ENCODE results near the gene LMTK2.

LMTK2 gene

GRCh38 chr7:98242934-98243333 is 136.3 kb downstream of the LMTK2 start:
- FAIRE-seq (peak; percentile 80), DNase-seq (ENCODE audit: insufficient read length, low spot score) (no peak)
- TF ChIP-seq POLR2AphosphoS5 (IDR thresholded peaks at IDR 0.05; ENCODE audit: low read depth, low read length) (no peak), POLR2A (IDR thresholded peaks at IDR 0.05; ENCODE audit: low read depth, low read length) (no peak), TAF1 (IDR thresholded peaks at IDR 0.05; ENCODE audit: low read depth, low read length) (no peak), POU2F2 (IDR thresholded peaks at IDR 0.05; ENCODE audit: low read depth, low read length) (no peak), SPI1 (IDR thresholded peaks at IDR 0.05; ENCODE audit: low read depth, low read length) (no peak)

- no peak for FAIRE-seq
- DNase-seq (ENCODE audit: insufficient read length, low spot score): no peak
These were observed 138.2 kb downstream of the LMTK2 start for GRCh38 chr7:98244871-98245270.

DNA sequence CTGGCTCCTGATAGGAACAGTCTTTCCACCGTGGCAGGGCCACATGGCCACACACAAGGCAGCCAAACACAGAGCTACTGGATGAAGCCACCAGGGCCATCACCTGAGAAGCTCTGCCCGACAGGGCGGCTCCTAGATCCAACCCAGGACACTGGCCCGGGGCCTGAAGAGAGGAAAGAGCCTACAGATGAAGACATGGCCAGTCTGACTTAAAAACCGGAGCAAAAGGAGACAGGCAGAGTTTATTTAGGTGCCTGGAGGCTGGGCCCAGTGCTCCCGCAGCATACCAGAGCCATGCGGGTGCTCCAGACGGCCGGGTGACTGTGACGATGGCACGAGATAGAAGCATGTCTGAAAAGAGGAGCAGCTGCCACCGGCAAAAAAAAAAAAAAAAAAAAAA is 141.5 kb downstream of the LMTK2 start:
- DNase-seq (ENCODE audit: insufficient read length, low spot score): no peak
- TF ChIP-seq SPI1 (IDR thresholded peaks at IDR 0.05; ENCODE audit: low read depth, low read length): no peak

More at GRCh38 chr7:98244871-98245270, 138.2 kb downstream of the LMTK2 start:
- TF ChIP-seq POU2F2 (IDR thresholded peaks at IDR 0.05; ENCODE audit: low read depth, low read length) (no peak), SPI1 (IDR thresholded peaks at IDR 0.05; ENCODE audit: low read depth, low read length) (no peak), POLR2AphosphoS5 (IDR thresholded peaks at IDR 0.05; ENCODE audit: low read depth, low read length) (no peak), PAX5 (IDR thresholded peaks at IDR 0.05; ENCODE audit: insufficient read depth, low read length, severe bottlenecking) (no peak), POLR2A (IDR thresholded peaks at IDR 0.05; ENCODE audit: low read depth, low read length) (no peak), TAF1 (IDR thresholded peaks at IDR 0.05; ENCODE audit: low read depth, low read length) (no peak)

GRCh38 chr7:98249106-98249505 is 142.4 kb downstream of the LMTK2 start:
- FAIRE-seq: no peak
- TF ChIP-seq SPI1 (IDR thresholded peaks at IDR 0.05; ENCODE audit: low read depth, low read length) (0 out of 2 replicates have a peak, but pooled peaks have one; percentile 25), POU2F2 (IDR thresholded peaks at IDR 0.05; ENCODE audit: low read depth, low read length) (no peak)
- no peak for DNase-seq (ENCODE audit: insufficient read length, low spot score)

More for the DNA sequence above, 141.5 kb downstream of the LMTK2 start:
- FAIRE-seq: no peak

- TF ChIP-seq TAF1 (IDR thresholded peaks at IDR 0.05; ENCODE audit: low read depth, low read length) (peak; percentile 30; the same call in 1 of the 2 replicates), PAX5 (IDR thresholded peaks at IDR 0.05; ENCODE audit: insufficient read depth, low read length, severe bottlenecking) (no peak), SPI1 (IDR thresholded peaks at IDR 0.05; ENCODE audit: low read depth, low read length) (no peak), POU2F2 (IDR thresholded peaks at IDR 0.05; ENCODE audit: low read depth, low read length) (no peak)
- FAIRE-seq: peak; percentile 60
These were observed 144.1 kb downstream of the LMTK2 start for GRCh38 chr7:98250789-98251188.

GRCh38 chr7:98251231-98251600 is 144.6 kb downstream of the LMTK2 start:
- DNase-seq (ENCODE audit: insufficient read length, low spot score) (no peak), FAIRE-seq (peak; percentile 5)

More at GRCh38 chr7:98250789-98251188, 144.1 kb downstream of the LMTK2 start:
- DNase-seq (ENCODE audit: insufficient read length, low spot score): no peak

GRCh38 chr7:98251601-98252424 is 145.2 kb downstream of the LMTK2 start, which contains the start of gene TECPR1:
Gene TECPR1, minus strand, starts transcription at chr7:98252232. Its CDS starts 6,086 bp downstream, at chr7:98246146.
- FAIRE-seq: peak; percentile 98
- no peak for TF ChIP-seq SPI1 (IDR thresholded peaks at IDR 0.05; ENCODE audit: low read depth, low read length)
- no peak for TF ChIP-seq POLR2A (IDR thresholded peaks at IDR 0.05; ENCODE audit: low read depth, low read length)
- TF ChIP-seq TAF1 (IDR thresholded peaks at IDR 0.05; ENCODE audit: low read depth, low read length): no peak
- TF ChIP-seq PAX5 (IDR thresholded peaks at IDR 0.05; ENCODE audit: insufficient read depth, low read length, severe bottlenecking): no peak
- no peak for TF ChIP-seq POLR2AphosphoS5 (IDR thresholded peaks at IDR 0.05; ENCODE audit: low read depth, low read length)
- no peak for TF ChIP-seq POU2F2 (IDR thresholded peaks at IDR 0.05; ENCODE audit: low read depth, low read length)
- peak; percentile 100 for DNase-seq (ENCODE audit: insufficient read length, low spot score)

More at GRCh38 chr7:98251231-98251600, 144.6 kb downstream of the LMTK2 start:
- no peak for TF ChIP-seq TAF1 (IDR thresholded peaks at IDR 0.05; ENCODE audit: low read depth, low read length)
- TF ChIP-seq SPI1 (IDR thresholded peaks at IDR 0.05; ENCODE audit: low read depth, low read length): no peak
- no peak for TF ChIP-seq POU2F2 (IDR thresholded peaks at IDR 0.05; ENCODE audit: low read depth, low read length)
- TF ChIP-seq PAX5 (IDR thresholded peaks at IDR 0.05; ENCODE audit: insufficient read depth, low read length, severe bottlenecking): no peak
- no peak for TF ChIP-seq POLR2AphosphoS5 (IDR thresholded peaks at IDR 0.05; ENCODE audit: low read depth, low read length)
- no peak for TF ChIP-seq POLR2A (IDR thresholded peaks at IDR 0.05; ENCODE audit: low read depth, low read length)

GRCh38 chr7:98252425-98253054 is 145.9 kb downstream of the LMTK2 start:
- DNase-seq (ENCODE audit: insufficient read length, low spot score) (no peak), FAIRE-seq (no peak)
- TF ChIP-seq PAX5 (IDR thresholded peaks at IDR 0.05; ENCODE audit: insufficient read depth, low read length, severe bottlenecking): no peak
- TF ChIP-seq SPI1 (IDR thresholded peaks at IDR 0.05; ENCODE audit: low read depth, low read length): no peak
- TF ChIP-seq POLR2A (IDR thresholded peaks at IDR 0.05; ENCODE audit: low read depth, low read length): no peak
- TF ChIP-seq POLR2AphosphoS5 (IDR thresholded peaks at IDR 0.05; ENCODE audit: low read depth, low read length): no peak
- TF ChIP-seq POU2F2 (IDR thresholded peaks at IDR 0.05; ENCODE audit: low read depth, low read length): no peak
- TF ChIP-seq TAF1 (IDR thresholded peaks at IDR 0.05; ENCODE audit: low read depth, low read length): no peak

DNA sequence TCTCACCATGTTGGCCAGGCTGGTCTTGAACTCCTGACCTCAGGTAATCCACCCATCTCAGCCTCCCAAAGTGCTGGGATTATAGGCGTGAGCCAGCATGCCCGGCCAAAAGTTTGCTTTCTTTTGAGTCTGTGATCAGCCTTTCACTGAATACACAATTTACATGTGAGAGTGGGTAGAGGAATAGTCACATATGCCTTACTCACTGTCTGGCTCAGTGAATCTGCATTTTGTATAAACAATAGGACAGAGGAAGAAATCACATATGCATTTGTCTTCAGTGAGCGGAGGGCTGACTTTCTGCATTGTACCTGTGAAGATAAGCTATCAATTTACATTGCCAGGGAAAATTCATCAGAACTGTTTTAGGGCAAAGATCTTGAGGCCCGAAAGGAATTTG is 147.9 kb downstream of the LMTK2 start:
- TF ChIP-seq POLR2AphosphoS5 (IDR thresholded peaks at IDR 0.05; ENCODE audit: low read depth, low read length) (no peak), POLR2A (IDR thresholded peaks at IDR 0.05; ENCODE audit: low read depth, low read length) (no peak), TAF1 (IDR thresholded peaks at IDR 0.05; ENCODE audit: low read depth, low read length) (no peak), SPI1 (IDR thresholded peaks at IDR 0.05; ENCODE audit: low read depth, low read length) (no peak), POU2F2 (IDR thresholded peaks at IDR 0.05; ENCODE audit: low read depth, low read length) (no peak), PAX5 (IDR thresholded peaks at IDR 0.05; ENCODE audit: insufficient read depth, low read length, severe bottlenecking) (no peak)
- FAIRE-seq: no peak
- DNase-seq (ENCODE audit: insufficient read length, low spot score): no peak
